GM12892 (cell line): Measurements from ENCODE around the gene PREPL.

Source experiments
- POLR2A ChIP-seq: IDR thresholded peaks from 2 replicates; pipeline ENCODE4 v1.6.1; 2011; ENCODE audit warnings: low read depth, low read length, control low read depth
- POLR2AphosphoS5 ChIP-seq: IDR thresholded peaks from 2 replicates; pipeline ENCODE4 v1.6.1; 2011; ENCODE audit warnings: low read depth, low read length, control low read depth
- TAF1 ChIP-seq: IDR thresholded peaks from 2 replicates; pipeline ENCODE4 v1.6.1; 2011; ENCODE audit warnings: low read depth, mild to moderate bottlenecking, control low read depth, low read length, borderline replicate concordance

DNA sequence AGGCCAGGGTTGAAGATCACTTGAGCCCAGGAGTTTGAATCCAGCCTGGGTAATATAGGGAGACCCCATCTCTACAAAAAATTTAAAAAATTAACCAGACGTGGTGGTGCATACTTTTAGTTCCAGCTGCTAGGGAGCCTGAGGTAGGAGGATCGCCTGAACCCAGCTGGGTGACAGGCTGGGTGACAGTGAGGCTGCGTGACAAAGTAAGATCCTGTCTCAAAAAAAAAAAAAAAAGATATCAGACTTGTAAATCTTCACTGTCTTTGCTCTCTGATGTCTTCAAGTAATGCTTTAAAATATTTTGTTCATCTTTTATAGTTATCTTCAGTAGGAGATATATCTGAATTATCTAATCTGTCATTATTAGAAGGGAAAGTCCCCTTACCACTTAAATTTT is 11.0 kb upstream of the PREPL start:
- TF ChIP-seq POLR2AphosphoS5 (no peak), TAF1 (no peak), POLR2A (no peak)
